Neural progenitor cell (in vitro differentiated cells): ENCODE results near the gene SIAE. TPM values are rescaled to one million over a fixed set of nuclear protein-coding genes. Genes with fewer than 3 reads are reported as not detected.

Experiments used
- DNase-seq: peaks from one replicate; pipeline ENCODE4 v3.0.0-alpha.2; 2016; ENCODE audit warnings: low spot score
- H2AFZ ChIP-seq: fragments of 200-600 bp; sonication (generic); replicated peaks from 2 replicates; pipeline ENCODE4 v1.6.1; 2016; ENCODE audit warnings: antibody characterized with exemption
- H3F3A ChIP-seq: fragments of 200-600 bp; sonication (generic); 2 replicates; pipeline ENCODE4 v1.6.1; 2016; ENCODE audit warnings: antibody characterized with exemption, low read depth
- H3K27ac ChIP-seq: fragments of 200-600 bp; sonication (generic); 2 replicates; pipeline ENCODE4 v1.5.1; 2016; ENCODE audit warnings: mild to moderate bottlenecking
- H3K27me3 ChIP-seq: fragments of 200-600 bp; sonication (generic); 2 replicates; pipeline ENCODE4 v1.6.1; 2016; ENCODE audit warnings: mild to moderate bottlenecking, moderate library complexity
- H3K36me3 ChIP-seq: fragments of 200-600 bp; sonication (generic); 2 replicates; pipeline ENCODE4 v1.5.1; 2016
- H3K4me1 ChIP-seq: fragments of 200-600 bp; sonication (generic); 2 replicates; pipeline ENCODE4 v1.6.1; 2016; ENCODE audit warnings: mixed run types
- H3K4me2 ChIP-seq: fragments of 200-600 bp; sonication (generic); 2 replicates; pipeline ENCODE4 v1.6.1; 2016
- H3K4me3 ChIP-seq: fragments of 200-600 bp; sonication (generic); 2 replicates; pipeline ENCODE4 v1.5.1; 2016
- H3K79me2 ChIP-seq: fragments of 200-600 bp; sonication (generic); 2 replicates; pipeline ENCODE4 v1.6.1; 2016; ENCODE audit warnings: low read depth
- H3K9ac ChIP-seq: fragments of 200-600 bp; sonication (generic); 2 replicates; pipeline ENCODE4 v1.6.1; 2016
- H3K9me3 ChIP-seq: fragments of 200-600 bp; sonication (generic); 2 replicates; pipeline ENCODE4 v1.5.1; 2016; ENCODE audit warnings: low read depth
- H4K20me1 ChIP-seq: fragments of 200-600 bp; sonication (generic); 2 replicates; pipeline ENCODE4 v1.6.1; 2016; ENCODE audit warnings: low read depth
- H3K27ac Mint-ChIP-seq: 3 replicates; pipeline ENCODE4 v1.8.0; 2021; ENCODE audit warnings: mixed read lengths
- H3K27me3 Mint-ChIP-seq: 2 replicates; pipeline ENCODE4 v1.8.0; 2022; ENCODE audit warnings: low read depth, mild to moderate bottlenecking, inconsistent platforms, moderate library complexity, mixed read lengths; ENCODE audit not compliant: insufficient read depth
- H3K36me3 Mint-ChIP-seq: 3 replicates; pipeline ENCODE4 v1.8.0; 2021; ENCODE audit warnings: mixed read lengths
- H3K4me1 Mint-ChIP-seq: 3 replicates; pipeline ENCODE4 v1.8.0; 2021; ENCODE audit warnings: mixed read lengths
- H3K4me3 Mint-ChIP-seq: 3 replicates; pipeline ENCODE4 v1.8.0; 2021; ENCODE audit warnings: mild to moderate bottlenecking, moderate library complexity, mixed read lengths
- H3K9me3 Mint-ChIP-seq: 3 replicates; pipeline ENCODE4 v1.8.0; 2020; ENCODE audit warnings: mixed read lengths
- CTCF ChIP-seq: fragments of 200-600 bp; sonication (generic); IDR thresholded peaks from 2 replicates; pipeline ENCODE4 v1.5.1; 2017; ENCODE audit warnings: antibody characterized with exemption, mild to moderate bottlenecking
- EZH2 ChIP-seq: fragments of 200-600 bp; sonication (generic); IDR thresholded peaks from 2 replicates; pipeline ENCODE4 v1.6.1; 2017; ENCODE audit warnings: antibody characterized with exemption, mild to moderate bottlenecking, moderate library complexity
- EZH2phosphoT487 ChIP-seq: fragments of 200-600 bp; sonication (generic); IDR thresholded peaks from 2 replicates; pipeline ENCODE4 v1.6.1; 2017; ENCODE audit warnings: antibody characterized with exemption
- total RNA-seq: library from RNA; depleted of rRNA; stranded (reverse); fragments of >200 nt; gene quantifications from 2 replicates; pipeline ENCODE4 v1.2.3, GENCODE V29; 2015; ENCODE audit warnings: low replicate concordance

Gene SIAE
- total RNA-seq, 1 donor from 2014 or later: 3.6 TPM

- H3K4me1 Mint-ChIP-seq: peaks cover 10% of the 10 kb centered on the region
- H3K9ac ChIP-seq: no peak overlapping the region
- H3K27ac ChIP-seq: no peak overlapping the region
- no peaks in the 10 kb centered on the region for H4K20me1 ChIP-seq
- H3K9me3 Mint-ChIP-seq: no peaks in the 10 kb centered on the region
- H3K79me2 ChIP-seq: no peaks in the 10 kb centered on the region
- H3K36me3 ChIP-seq: no peaks in the 10 kb centered on the region
- H3K4me3 ChIP-seq: no peak overlapping the region
- no peak overlapping the region for H3K27ac Mint-ChIP-seq
- no peak for TF ChIP-seq EZH2
- TF ChIP-seq CTCF: no peak
- no peak for TF ChIP-seq EZH2phosphoT487
- H3K4me2 ChIP-seq: no peak overlapping the region
- no peaks in the 10 kb centered on the region for H3F3A ChIP-seq
- H3K36me3 Mint-ChIP-seq: no peaks in the 10 kb centered on the region
- peaks cover 2% of the 10 kb centered on the region for H3K27me3 Mint-ChIP-seq
- no peaks in the 10 kb centered on the region for H3K4me1 ChIP-seq
- no peak for DNase-seq
- H3K27me3 ChIP-seq: peaks cover 5% of the 10 kb centered on the region
- H3K4me3 Mint-ChIP-seq: no peak overlapping the region
- no peaks in the 10 kb centered on the region for H3K9me3 ChIP-seq
- H2AFZ ChIP-seq: no peak overlapping the region
Measured at GRCh38 chr11:124602193-124602592, 71.3 kb downstream of the SIAE start.

- Histone ChIP-seq H3K4me3 (no peak overlapping the region), H3K27me3 (peaks cover 5% of the 10 kb centered on the region), H3K9me3 (no peaks in the 10 kb centered on the region), H3K9ac (no peak overlapping the region), H3K4me2 (no peak overlapping the region), H4K20me1 (no peaks in the 10 kb centered on the region), H3K27ac (no peak overlapping the region), H3F3A (no peaks in the 10 kb centered on the region), H3K36me3 (no peaks in the 10 kb centered on the region), H2AFZ (no peak overlapping the region), H3K4me1 (no peaks in the 10 kb centered on the region), H3K79me2 (no peaks in the 10 kb centered on the region)
- Mint-ChIP-seq H3K4me1 (peaks cover 10% of the 10 kb centered on the region), H3K36me3 (no peaks in the 10 kb centered on the region), H3K4me3 (no peak overlapping the region), H3K9me3 (no peaks in the 10 kb centered on the region), H3K27ac (no peak overlapping the region), H3K27me3 (peaks cover 2% of the 10 kb centered on the region)
- TF ChIP-seq EZH2 (no peak), CTCF (no peak), EZH2phosphoT487 (no peak)
- DNase-seq: no peak
Measured at GRCh38 chr11:124600621-124601320, 72.8 kb downstream of the SIAE start.

GRCh38 chr11:124597626-124598025 is 75.9 kb downstream of the SIAE start:
- H3K9ac ChIP-seq: no peak overlapping the region
- peak overlapping the region; percentile 27 for H2AFZ ChIP-seq
- H3K36me3 ChIP-seq: no peaks in the 10 kb centered on the region
- peaks cover 10% of the 10 kb centered on the region for H3K4me1 Mint-ChIP-seq
- H3K27ac Mint-ChIP-seq: no peak overlapping the region
- DNase-seq: no peak
- no peaks in the 10 kb centered on the region for H3K36me3 Mint-ChIP-seq
- H3K27ac ChIP-seq: no peak overlapping the region
- TF ChIP-seq EZH2: no peak
- no peak for TF ChIP-seq EZH2phosphoT487
- no peak for TF ChIP-seq CTCF
- no peaks in the 10 kb centered on the region for H3K9me3 Mint-ChIP-seq
- H3F3A ChIP-seq: no peaks in the 10 kb centered on the region
- H3K79me2 ChIP-seq: no peaks in the 10 kb centered on the region
- no peak overlapping the region for H3K4me2 ChIP-seq
- H3K4me3 Mint-ChIP-seq: no peak overlapping the region
- H3K9me3 ChIP-seq: no peaks in the 10 kb centered on the region
- no peaks in the 10 kb centered on the region for H3K4me1 ChIP-seq
- no peak overlapping the region for H3K4me3 ChIP-seq
- peaks cover 2% of the 10 kb centered on the region for H3K27me3 Mint-ChIP-seq
- H4K20me1 ChIP-seq: no peaks in the 10 kb centered on the region
- H3K27me3 ChIP-seq: peaks cover 5% of the 10 kb centered on the region
